Ammon's horn (tissue), 1 donor: ENCODE measurements around the gene GRAP2.
"Not testable (repeated sequence)": the region's sequence is repeated elsewhere in the genome, so short reads cannot be mapped to it uniquely, and the experiment has no call there.

Experiments used
- DNase-seq: peaks from one replicate; pipeline ENCODE4 v3.0.0-alpha.2; 2016; ENCODE audit warnings: low spot score

GRAP2 gene

GRCh38 chr22:39900306-39901227 is at the start of gene GRAP2:
GRAP2 (plus strand) TSS chr22:39901084; CDS start chr22:39947107, 46,023 bp downstream.
- DNase-seq = peak; percentile 9

- DNase-seq = no peak
Observed at GRCh38 chr22:39851606-39852315, 49.1 kb upstream of the GRAP2 start.

- DNase-seq = no peak
Observed at GRCh38 chr22:39852799-39853198, 48.1 kb upstream of the GRAP2 start.

GRCh38 chr22:39856588-39856987 is 44.3 kb upstream of the GRAP2 start:
- no peak for DNase-seq

- no peak for DNase-seq
Observed at GRCh38 chr22:39859903-39860588, 40.8 kb upstream of the GRAP2 start.

- DNase-seq = no peak
Observed at GRCh38 chr22:39868741-39869140, 32.1 kb upstream of the GRAP2 start.

- not testable (repeated sequence) for DNase-seq
Observed at GRCh38 chr22:39869797-39870196, 31.1 kb upstream of the GRAP2 start.

- no peak for DNase-seq
Observed at GRCh38 chr22:39871008-39871798, 29.7 kb upstream of the GRAP2 start.

- no peak for DNase-seq
Observed at GRCh38 chr22:39872548-39872947, 28.3 kb upstream of the GRAP2 start.

- no peak for DNase-seq
Observed at GRCh38 chr22:39873965-39874364, 26.9 kb upstream of the GRAP2 start.

GRCh38 chr22:39875176-39875885 is 25.6 kb upstream of the GRAP2 start:
- DNase-seq = not testable (repeated sequence)

- DNase-seq = no peak
Observed at GRCh38 chr22:39877079-39877845, 23.6 kb upstream of the GRAP2 start.

- DNase-seq = no peak
Observed at GRCh38 chr22:39880722-39881121, 20.2 kb upstream of the GRAP2 start.

GRCh38 chr22:39883057-39883456 is 17.8 kb upstream of the GRAP2 start:
- no peak for DNase-seq

GRCh38 chr22:39889924-39890323 is 11.0 kb upstream of the GRAP2 start:
- not testable (repeated sequence) for DNase-seq

- no peak for DNase-seq
Observed at GRCh38 chr22:39893526-39893925, 7.4 kb upstream of the GRAP2 start, which contains the start of gene ENTHD1. ENTHD1 (minus strand) TSS chr22:39893760; CDS start chr22:39887748, 6,012 bp downstream.

- DNase-seq = no peak
Observed at GRCh38 chr22:39894554-39895092, 6.3 kb upstream of the GRAP2 start.

GRCh38 chr22:39895682-39896081 is 5.2 kb upstream of the GRAP2 start:
- no peak for DNase-seq

- no peak for DNase-seq
Observed at GRCh38 chr22:39896313-39896996, 4.4 kb upstream of the GRAP2 start.
